SK-N-SH (cell line): ENCODE data around the gene TRAK1. TPM values are rescaled to one million over a fixed set of nuclear protein-coding genes. Genes with fewer than 3 reads are reported as not detected.

Experiments used
- CTCF ChIA-PET: fragments of 300-600, 350-600 bp; formaldehyde crosslinking; extraction: SDS; loops from one replicate; lab custom pipeline; 2021; lab: Yijun Ruan, JAX
- POLR2A ChIA-PET: fragments of 350-600 bp; sonication (Branson Sonifier 250); formaldehyde crosslinking; extraction: SDS; loops from one replicate; lab custom pipeline; 2020; ENCODE audit warnings: antibody characterized with exemption, inconsistent platforms; lab: Yijun Ruan, JAX
- DNase-seq: peaks from one replicate; pipeline ENCODE4 v3.0.0; 2012
- H2AFZ ChIP-seq: fragments of 200-600 bp; sonication (generic); 2 replicates; pipeline ENCODE4 v1.8.1; 2016; ENCODE audit warnings: antibody characterized with exemption, mild to moderate bottlenecking, low read depth
- H3F3A ChIP-seq: fragments of 200-600 bp; sonication (generic); replicated peaks from 2 replicates; pipeline ENCODE3; 2016; ENCODE audit warnings: antibody characterized with exemption, mild to moderate bottlenecking; ENCODE audit not compliant: insufficient read depth
- H3K27ac ChIP-seq, 2 experiments: fragments of 200-500 bp in 1 of 2; fragments of 200-600 bp in 1 of 2; sonication (Bioruptor generic) in 1 of 2; sonication (generic), shearing (Covaris generic) in 1 of 2; 2 replicates each; pipeline versions ENCODE4 v1.5.1 to v1.6.1; 2014 to 2016; ENCODE audit warnings: low read depth in 2 of 2, inconsistent platforms in 1 of 2, low read length in 1 of 2, mild to moderate bottlenecking in 1 of 2, mixed read lengths in 1 of 2
- H3K27me3 ChIP-seq: fragments of 200-600 bp; sonication (generic), shearing (Covaris generic); 2 replicates; pipeline ENCODE4 v1.6.1; 2016; ENCODE audit warnings: mixed run types; ENCODE audit not compliant: insufficient read depth
- H3K36me3 ChIP-seq, 2 experiments: fragments of 200-500 bp in 1 of 2; fragments of 200-600 bp in 1 of 2; sonication (Bioruptor generic) in 1 of 2; sonication (generic) in 1 of 2; replicated peaks in 1 of 2; 2 replicates each; pipeline versions ENCODE3 to v1.5.1; 2014 to 2016; ENCODE audit warnings: low read length in 1 of 2, mild to moderate bottlenecking in 1 of 2; ENCODE audit not compliant: insufficient read depth in 2 of 2, control insufficient read depth in 1 of 2
- H3K4me1 ChIP-seq, 2 experiments: fragments of 200-500 bp in 1 of 2; fragments of 200-600 bp in 1 of 2; sonication (Bioruptor generic) in 1 of 2; sonication (generic), shearing (Covaris generic) in 1 of 2; 2 replicates each; pipeline versions ENCODE4 v1.5.1 to v1.6.1; 2014 to 2016; ENCODE audit warnings: low read depth in 1 of 2, low read length in 1 of 2, mixed run types in 1 of 2; ENCODE audit not compliant: insufficient read depth in 2 of 2, control insufficient read depth in 1 of 2
- H3K4me2 ChIP-seq: fragments of 200-600 bp; sonication (generic), shearing (Covaris generic); 2 replicates; pipeline ENCODE4 v1.6.1; 2017; ENCODE audit warnings: mixed run types
- H3K4me3 ChIP-seq, 2 experiments: fragments of 200-500 bp in 1 of 2; fragments of 200-600 bp in 1 of 2; sonication (Bioruptor generic) in 1 of 2; sonication (generic), shearing (Covaris generic) in 1 of 2; 2 replicates each; pipeline versions ENCODE4 v1.5.1 to v1.8.1; 2014 to 2016; ENCODE audit warnings: low read depth in 2 of 2, inconsistent platforms in 1 of 2, low read length in 1 of 2, mild to moderate bottlenecking in 1 of 2, mixed read lengths in 1 of 2, moderate library complexity in 1 of 2
- H3K79me2 ChIP-seq: fragments of 200-600 bp; sonication (generic); 2 replicates; pipeline ENCODE4 v1.8.1; 2017; ENCODE audit warnings: mild to moderate bottlenecking; ENCODE audit not compliant: insufficient read depth
- H3K9ac ChIP-seq: fragments of 200-600 bp; sonication (generic); 2 replicates; pipeline ENCODE4 v1.6.1; 2017; ENCODE audit warnings: mixed run types
- H3K9me2 ChIP-seq: fragments of 200-600 bp; sonication (generic); 2 replicates; pipeline ENCODE4 v1.6.1; 2017; ENCODE audit warnings: mixed run types
- H3K9me3 ChIP-seq: fragments of 200-600 bp; sonication (generic); 2 replicates; pipeline ENCODE4 v1.6.1; 2017; ENCODE audit warnings: mixed run types, mild to moderate bottlenecking, moderate library complexity
- H4K20me1 ChIP-seq: fragments of 200-600 bp; sonication (generic); 2 replicates; pipeline ENCODE4 v1.6.1; 2017; ENCODE audit warnings: mild to moderate bottlenecking, mixed run types; ENCODE audit not compliant: insufficient read depth
- EP300 ChIP-seq, 2 experiments: IDR thresholded peaks; 2 replicates each; pipeline versions ENCODE4 v1.4.0 to v1.6.1; 2012; ENCODE audit warnings: borderline replicate concordance in 1 of 2, low read depth in 1 of 2, low read length in 1 of 2
- FOSL2 ChIP-seq: IDR thresholded peaks from 2 replicates; pipeline ENCODE4 v1.4.0; 2012; ENCODE audit warnings: low read depth, mild to moderate bottlenecking, moderate library complexity, borderline replicate concordance
- FOXM1 ChIP-seq: IDR thresholded peaks from 2 replicates; pipeline ENCODE4 v1.4.0; 2012; ENCODE audit warnings: low read depth, mild to moderate bottlenecking
- JUND ChIP-seq: IDR thresholded peaks from 2 replicates; pipeline ENCODE4 v1.4.0; 2012
- NFIC ChIP-seq: IDR thresholded peaks from 2 replicates; pipeline ENCODE4 v1.4.0; 2012; ENCODE audit warnings: borderline replicate concordance
- POLR2AphosphoS5 ChIP-seq: IDR thresholded peaks from 2 replicates; pipeline ENCODE4 v1.6.1; 2012; ENCODE audit warnings: low read depth, low read length
- RAD21 ChIP-seq: IDR thresholded peaks from 2 replicates; pipeline ENCODE4 v1.6.1; 2012; ENCODE audit warnings: mild to moderate bottlenecking, low read length
- RFX5 ChIP-seq: IDR thresholded peaks from 2 replicates; pipeline ENCODE4 v1.6.1; 2012; ENCODE audit warnings: mild to moderate bottlenecking, improper control_type of control experiment, low read length
- SMC3 ChIP-seq: IDR thresholded peaks from 2 replicates; pipeline ENCODE4 v1.6.1; 2012; ENCODE audit warnings: low read depth, low read length, improper control_type of control experiment
- TCF12 ChIP-seq: IDR thresholded peaks from 2 replicates; pipeline ENCODE4 v1.4.0; 2012
- TEAD4 ChIP-seq: IDR thresholded peaks from 2 replicates; pipeline ENCODE4 v1.4.0; 2012; ENCODE audit warnings: mild to moderate bottlenecking, borderline replicate concordance; ENCODE audit not compliant: insufficient read depth
- whole genome bisulfite sequencing: methylation state at CpG from one replicate; pipeline ENCODE4 v1.1.6; 2017; ENCODE audit warnings: low lambda C conversion rate; 5-methylcytosine and 5-hydroxymethylcytosine counted together
- polyA plus RNA-seq, 3 experiments: library from polyadenylated mRNA; depleted of rRNA; stranded (reverse); fragments of >200 nt; gene quantifications; 2 replicates each; pipeline ENCODE4 v1.2.3, GENCODE V29; 2012
- TF ChIP-seq, protein P1 (sequence below): IDR thresholded peaks from 2 replicates; pipeline ENCODE4; 2012
- TF ChIP-seq, protein P2 (sequence below): IDR thresholded peaks from 2 replicates; pipeline ENCODE4 v1.4.0; 2012; ENCODE audit warnings: low read depth
- TF ChIP-seq, protein P3 (sequence below): fragments of 150-350 bp; IDR thresholded peaks from 2 replicates; pipeline ENCODE4 v1.6.1; 2017; ENCODE audit warnings: antibody characterized with exemption, low read length, low read depth, borderline replicate concordance

The TRAK1 gene
- polyA plus RNA-seq, 1 of the 3 experiments (the other 2 are of a cell fraction) = 12.5 TPM

DNA sequence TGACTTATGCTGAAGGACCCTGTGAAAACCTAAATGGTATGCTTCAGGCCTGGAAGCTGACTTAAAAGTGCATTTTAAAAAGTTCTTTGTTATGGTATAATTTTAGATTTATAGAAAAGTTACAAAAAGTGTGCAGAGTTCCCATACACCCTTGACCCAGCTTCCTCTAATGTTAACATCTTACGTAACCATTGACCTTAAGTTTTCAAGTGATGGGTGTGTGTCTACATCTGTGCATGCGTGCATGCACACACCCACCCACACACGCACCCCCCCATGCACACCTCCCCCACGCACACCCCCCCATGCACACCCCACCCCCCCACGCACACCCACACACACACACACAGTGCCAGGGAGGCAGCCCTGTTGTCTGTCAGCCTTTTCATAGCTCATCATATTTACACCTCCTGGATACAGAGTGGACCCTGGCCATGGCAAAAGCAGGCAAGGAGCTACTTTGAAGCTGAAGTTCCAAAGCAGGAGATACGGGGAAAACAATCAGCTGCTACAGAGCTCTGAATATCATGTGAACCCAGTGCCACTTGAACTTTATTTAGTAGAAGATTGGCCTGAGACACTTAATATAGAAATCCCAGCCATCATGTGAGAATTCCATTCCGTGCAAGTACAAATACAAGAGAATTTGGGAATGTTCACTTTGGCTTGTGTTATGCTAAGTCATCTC, 30.0 kb upstream of the TRAK1 start:
- Histone ChIP-seq H2AFZ (peak overlapping the region; percentile 1; the same call in 1 of the 2 replicates), H3K9me2 (no peaks in the 10 kb centered on the region), H3K27me3 (no peaks in the 10 kb centered on the region), H3F3A (peaks cover 29% of the 10 kb centered on the region), H3K4me2 (peak overlapping the region; percentile 56), H3K9me3 (no peaks in the 10 kb centered on the region), H4K20me1 (no peaks in the 10 kb centered on the region), H3K9ac (peak overlapping the region; percentile 37; the same call in 1 of the 2 replicates), H3K4me3 (no peak overlapping the region; a peak in 1 of 4 replicates), H3K79me2 (peaks cover 3% of the 10 kb centered on the region), H3K27ac (peak overlapping the region; percentile 50 to 87; a peak in 3 of 4 replicates), H3K4me1 (peaks cover 14 to 17% of the 10 kb centered on the region in 2 experiments; a peak in 2 of 4 replicates), H3K36me3 (no peaks in the 10 kb centered on the region)
- DNase-seq = no peak
- TF ChIP-seq FOXM1 = no peak
- 71% methylated on average over 7 of the region's 7 CpGs for WGBS
- POLR2A ChIA-PET = no interaction called here
- CTCF ChIA-PET = interaction anchor here (1.1 kb wide), 1 partner anchor 13 kb away, joined by 3 read pairs; no protein-coding TSS in a partner anchor

DNA sequence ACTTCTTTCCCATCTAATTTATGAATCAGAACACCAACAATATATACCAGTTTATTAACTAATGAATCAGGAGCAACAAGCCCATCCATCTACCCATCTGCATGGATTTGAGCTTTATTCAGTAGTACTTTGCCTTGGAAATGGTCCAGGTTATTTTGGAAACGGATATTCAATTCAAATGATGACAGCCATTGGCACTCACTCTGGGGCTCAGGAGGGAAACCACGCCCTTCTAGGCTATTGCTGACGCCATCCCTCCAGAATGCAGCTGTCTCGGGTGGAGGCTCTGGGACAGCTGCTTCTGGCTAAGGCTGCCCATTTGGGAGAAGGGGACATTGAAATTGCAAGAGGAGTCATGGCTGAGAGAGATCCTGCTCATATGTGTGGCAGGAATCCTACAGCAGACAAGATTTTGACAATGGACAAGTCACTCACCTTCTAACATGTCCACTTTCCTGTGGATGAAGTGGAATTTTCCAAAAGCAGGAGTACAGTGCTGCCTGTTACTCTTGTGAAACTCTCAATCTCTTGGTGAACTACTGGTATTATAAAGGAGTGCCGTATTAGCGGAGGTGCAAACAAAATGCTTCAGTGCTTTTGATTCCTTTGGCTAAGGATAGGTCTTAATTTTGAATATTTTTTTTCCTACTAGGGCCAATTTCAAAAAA, 29.3 kb upstream of the TRAK1 start:
- Histone ChIP-seq H3K9me2 (no peaks in the 10 kb centered on the region), H3K4me1 (peaks cover 19 to 21% of the 10 kb centered on the region in 2 experiments; a peak in 2 of 4 replicates), H3K79me2 (peaks cover 5% of the 10 kb centered on the region), H3F3A (peaks cover 28% of the 10 kb centered on the region), H3K27ac (peak overlapping the region; percentile 50 to 87; a peak in 3 of 4 replicates), H3K36me3 (no peaks in the 10 kb centered on the region)
- no peak for DNase-seq
- CTCF ChIA-PET = interaction anchor here (1.1 to 1.4 kb wide), 2 partner anchors 12 to 37 kb away, joined by 3 read pairs; no protein-coding TSS in a partner anchor
- TF ChIP-seq NFIC (peak; percentile 86), RAD21 (no peak), EP300 (IDR thresholded peaks at IDR 0.05; ENCODE audit: borderline replicate concordance in 1 of 2, low read depth in 1 of 2, low read length in 1 of 2) (peak in 1 of 2 experiments; percentile 24; a peak in 1 of 4 replicates), TCF12 (peak; percentile 69), RFX5 (no peak), SMC3 (no peak), FOXM1 (0 out of 2 replicates have a peak, but pooled peaks have one; percentile 56), POLR2AphosphoS5 (peak; percentile 18; the same call in 1 of the 2 replicates), FOSL2 (peak; percentile 60; the same call in 1 of the 2 replicates), TEAD4 (peak; percentile 55; the same call in 1 of the 2 replicates), JUND (peak; percentile 64)
- TF ChIP-seq, protein P1, sequence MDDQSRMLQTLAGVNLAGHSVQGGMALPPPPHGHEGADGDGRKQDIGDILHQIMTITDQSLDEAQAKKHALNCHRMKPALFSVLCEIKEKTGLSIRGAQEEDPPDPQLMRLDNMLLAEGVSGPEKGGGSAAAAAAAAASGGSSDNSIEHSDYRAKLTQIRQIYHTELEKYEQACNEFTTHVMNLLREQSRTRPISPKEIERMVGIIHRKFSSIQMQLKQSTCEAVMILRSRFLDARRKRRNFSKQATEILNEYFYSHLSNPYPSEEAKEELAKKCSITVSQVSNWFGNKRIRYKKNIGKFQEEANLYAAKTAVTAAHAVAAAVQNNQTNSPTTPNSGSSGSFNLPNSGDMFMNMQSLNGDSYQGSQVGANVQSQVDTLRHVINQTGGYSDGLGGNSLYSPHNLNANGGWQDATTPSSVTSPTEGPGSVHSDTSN = peak; percentile 51
- TF ChIP-seq, protein P2, sequence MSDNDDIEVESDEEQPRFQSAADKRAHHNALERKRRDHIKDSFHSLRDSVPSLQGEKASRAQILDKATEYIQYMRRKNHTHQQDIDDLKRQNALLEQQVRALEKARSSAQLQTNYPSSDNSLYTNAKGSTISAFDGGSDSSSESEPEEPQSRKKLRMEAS = 0 out of 2 replicates have a peak, but pooled peaks have one; percentile 21
- TF ChIP-seq, protein P3, sequence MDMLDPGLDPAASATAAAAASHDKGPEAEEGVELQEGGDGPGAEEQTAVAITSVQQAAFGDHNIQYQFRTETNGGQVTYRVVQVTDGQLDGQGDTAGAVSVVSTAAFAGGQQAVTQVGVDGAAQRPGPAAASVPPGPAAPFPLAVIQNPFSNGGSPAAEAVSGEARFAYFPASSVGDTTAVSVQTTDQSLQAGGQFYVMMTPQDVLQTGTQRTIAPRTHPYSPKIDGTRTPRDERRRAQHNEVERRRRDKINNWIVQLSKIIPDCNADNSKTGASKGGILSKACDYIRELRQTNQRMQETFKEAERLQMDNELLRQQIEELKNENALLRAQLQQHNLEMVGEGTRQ = no peak
- TF ChIP-seq, all 33 proteins: peak for 10
- H4K20me1 ChIP-seq = no peaks in the 10 kb centered on the region
- no peaks in the 10 kb centered on the region for H3K9me3 ChIP-seq
- no peak overlapping the region; a peak in 1 of 4 replicates for H3K4me3 ChIP-seq
- peak overlapping the region; percentile 1; the same call in 1 of the 2 replicates for H2AFZ ChIP-seq
- H3K4me2 ChIP-seq = peak overlapping the region; percentile 56
- POLR2A ChIA-PET = no interaction called here
- no peaks in the 10 kb centered on the region for H3K27me3 ChIP-seq
- WGBS = 43% methylated on average over 6 of the region's 6 CpGs
- peak overlapping the region; percentile 39; the same call in 1 of the 2 replicates for H3K9ac ChIP-seq
